ENCODE data around the gene ADRB1.

- no peak for TF ChIP-seq CTCF (IDR thresholded peaks at IDR 0.05; ENCODE audit: low read depth, low read length, missing input control)
- TF ChIP-seq REST (IDR thresholded peaks at IDR 0.05): no peak
- TF ChIP-seq MAX (IDR thresholded peaks at IDR 0.05): no peak
- no peak for TF ChIP-seq TAF1 (conservative IDR thresholded peaks at IDR 0.05)
- TF ChIP-seq SP1 (IDR thresholded peaks at IDR 0.05): no peak
- TF ChIP-seq HNF4G (IDR thresholded peaks at IDR 0.05): no peak
- no peak for TF ChIP-seq EGR1 (IDR thresholded peaks at IDR 0.05; ENCODE audit: low read depth in 2 of 2)
- TF ChIP-seq JUND (IDR thresholded peaks at IDR 0.05): no peak
- no peak for TF ChIP-seq RAD21 (IDR thresholded peaks at IDR 0.05)
- no peak for TF ChIP-seq ATF3 (IDR thresholded peaks at IDR 0.05)
These were observed 24.5 kb downstream of the ADRB1 start for GRCh38 chr10:114068054-114068707.

All from liver (tissue), 3 donors.